Peyer's patch (tissue), 4 donors: ENCODE measurements around the gene PLXNA2. TPM values are rescaled to one million over a fixed set of nuclear protein-coding genes. Genes with fewer than 3 reads are reported as not detected.

ENCODE experiments used
- DNase-seq, 3 donors: peaks; one replicate each; pipeline ENCODE4 v3.0.0-alpha.2; 2017 to 2019
- H3K27ac ChIP-seq, 4 donors: fragments of 200-600 bp; sonication (generic); one replicate each; pipeline ENCODE4 v1.5.1; 2016 to 2019
- H3K27me3 ChIP-seq, 2 donors: fragments of 200-600 bp; sonication (generic); one replicate each; pipeline ENCODE4 v1.5.1; 2019
- H3K36me3 ChIP-seq, 3 donors: fragments of 200-600 bp; sonication (generic); one replicate each; pipeline ENCODE4 v1.5.1; 2016 to 2019
- H3K4me1 ChIP-seq, 4 donors: fragments of 200-600 bp; sonication (generic); one replicate each; pipeline ENCODE4 v1.5.1; 2016 to 2019
- H3K4me3 ChIP-seq, 4 donors: fragments of 200-600 bp; sonication (generic); 1 replicate in 3 of 4; 2 replicates in 1 of 4; pipeline ENCODE4 v1.5.1; 2016 to 2019; ENCODE audit warnings: mild to moderate bottlenecking in 1 of 4
- H3K9me3 ChIP-seq, 4 donors: fragments of 200-600 bp; sonication (generic); one replicate each; pipeline ENCODE4 v1.5.1; 2016 to 2019; ENCODE audit warnings: mild to moderate bottlenecking in 1 of 4
- POLR2A ChIP-seq, 2 donors: fragments of 450-650 bp; IDR thresholded peaks; one replicate each; pipeline ENCODE4 v1.5.1; 2017; ENCODE audit warnings: antibody characterized with exemption in 2 of 2, mild to moderate bottlenecking in 2 of 2, moderate library complexity in 2 of 2
- total RNA-seq, 4 donors: library from RNA; depleted of rRNA; stranded (reverse); fragments of >200 nt; gene quantifications; one replicate each; pipeline ENCODE4 v1.1.0, GENCODE V29; 2016
- TF ChIP-seq, protein P1 (sequence below), 6 experiments: fragments of 450-650 bp in 4 of 6; fragments of 200-600 bp in 2 of 6; sonication (generic) in 1 of 6; IDR thresholded peaks; one replicate each; pipeline ENCODE4 v1.5.1; 2017 to 2019; ENCODE audit warnings: antibody characterized with exemption in 6 of 6, mild to moderate bottlenecking in 3 of 6, moderate library complexity in 1 of 6

The PLXNA2 gene
- total RNA-seq, 4 donors from 2014 or later, result 51.5 to 70.2 (median 62.5) TPM

DNA sequence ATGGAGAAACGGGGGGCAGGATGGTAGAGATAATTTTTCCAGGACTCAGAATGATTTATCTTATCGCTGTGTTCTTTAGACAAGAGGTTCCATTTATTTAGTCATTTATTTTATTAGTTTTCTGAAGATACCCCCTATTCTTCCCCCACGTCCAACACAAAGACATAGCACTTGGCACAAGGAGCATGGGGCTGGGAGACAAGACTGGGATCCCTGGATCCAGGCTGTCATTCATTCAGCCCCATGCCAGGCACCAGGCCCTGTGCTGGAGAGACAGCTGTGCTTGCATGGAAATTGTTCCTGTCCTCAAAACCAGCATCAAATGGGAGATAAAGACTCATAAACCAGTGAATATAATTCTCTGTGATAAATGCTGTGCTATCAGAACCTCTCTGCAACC is 27.1 kb upstream of the PLXNA2 start:
- TF ChIP-seq, protein P1, sequence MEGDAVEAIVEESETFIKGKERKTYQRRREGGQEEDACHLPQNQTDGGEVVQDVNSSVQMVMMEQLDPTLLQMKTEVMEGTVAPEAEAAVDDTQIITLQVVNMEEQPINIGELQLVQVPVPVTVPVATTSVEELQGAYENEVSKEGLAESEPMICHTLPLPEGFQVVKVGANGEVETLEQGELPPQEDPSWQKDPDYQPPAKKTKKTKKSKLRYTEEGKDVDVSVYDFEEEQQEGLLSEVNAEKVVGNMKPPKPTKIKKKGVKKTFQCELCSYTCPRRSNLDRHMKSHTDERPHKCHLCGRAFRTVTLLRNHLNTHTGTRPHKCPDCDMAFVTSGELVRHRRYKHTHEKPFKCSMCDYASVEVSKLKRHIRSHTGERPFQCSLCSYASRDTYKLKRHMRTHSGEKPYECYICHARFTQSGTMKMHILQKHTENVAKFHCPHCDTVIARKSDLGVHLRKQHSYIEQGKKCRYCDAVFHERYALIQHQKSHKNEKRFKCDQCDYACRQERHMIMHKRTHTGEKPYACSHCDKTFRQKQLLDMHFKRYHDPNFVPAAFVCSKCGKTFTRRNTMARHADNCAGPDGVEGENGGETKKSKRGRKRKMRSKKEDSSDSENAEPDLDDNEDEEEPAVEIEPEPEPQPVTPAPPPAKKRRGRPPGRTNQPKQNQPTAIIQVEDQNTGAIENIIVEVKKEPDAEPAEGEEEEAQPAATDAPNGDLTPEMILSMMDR (IDR thresholded peaks at IDR 0.05), result no peak
- TF ChIP-seq POLR2A (IDR thresholded peaks at IDR 0.05), result no peak
- no peak for DNase-seq

DNA sequence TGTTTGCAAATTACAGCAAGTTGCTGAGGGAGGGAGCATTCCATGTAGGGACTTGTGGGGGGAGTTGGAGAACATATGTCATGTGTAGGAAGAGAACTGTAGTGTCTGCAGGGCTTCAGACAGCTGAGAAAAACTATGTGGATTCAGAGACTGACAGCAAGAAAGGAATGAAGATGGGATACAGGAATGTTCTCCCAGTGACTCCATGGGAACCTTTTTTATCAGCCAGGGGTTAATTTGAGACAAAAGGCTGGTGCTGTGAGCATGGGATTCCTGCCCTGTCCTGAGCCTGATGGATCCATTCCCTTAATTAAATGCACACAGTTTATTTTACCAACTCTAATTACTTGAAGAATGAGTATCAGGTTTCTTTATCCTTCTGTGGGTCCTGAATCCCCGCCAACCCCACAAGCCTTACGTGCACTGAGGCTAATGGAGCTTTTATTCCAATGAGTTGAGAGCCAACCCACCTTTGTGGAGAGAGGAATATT is 26.5 kb upstream of the PLXNA2 start:
- no peak for DNase-seq
- Histone ChIP-seq H3K27me3 (no peaks in the 10 kb centered on the region), H3K36me3 (no peaks in the 10 kb centered on the region), H3K4me1 (no peaks in the 10 kb centered on the region), H3K27ac (no peak overlapping the region), H3K9me3 (no peaks in the 10 kb centered on the region), H3K4me3 (no peak overlapping the region)
- TF ChIP-seq, protein P1 (IDR thresholded peaks at IDR 0.05), result no peak
- no peak for TF ChIP-seq POLR2A (IDR thresholded peaks at IDR 0.05)

More for the DNA sequence above, 27.1 kb upstream of the PLXNA2 start:
- Histone ChIP-seq H3K9me3 (no peaks in the 10 kb centered on the region), H3K27ac (no peak overlapping the region), H3K4me1 (no peaks in the 10 kb centered on the region), H3K27me3 (no peaks in the 10 kb centered on the region), H3K4me3 (no peak overlapping the region), H3K36me3 (no peaks in the 10 kb centered on the region)

DNA sequence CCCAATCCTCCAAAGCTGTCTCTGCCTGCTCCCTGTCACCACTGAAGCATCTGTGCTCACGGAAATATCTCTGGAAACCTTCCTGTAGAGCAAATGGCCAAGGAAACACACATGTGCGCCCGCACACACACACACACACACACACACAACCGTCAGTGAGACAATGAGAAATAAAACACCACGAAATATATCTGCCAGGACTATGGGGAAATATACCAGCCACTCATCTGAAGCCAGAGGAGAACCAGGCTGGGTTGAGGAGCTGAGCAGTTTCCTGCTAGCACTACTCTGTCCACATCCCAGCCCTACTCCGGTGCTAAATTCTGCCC is 25.1 kb upstream of the PLXNA2 start:
- H3K36me3 ChIP-seq, result no peaks in the 10 kb centered on the region
- no peaks in the 10 kb centered on the region for H3K9me3 ChIP-seq
- TF ChIP-seq, protein P1 (IDR thresholded peaks at IDR 0.05), result no peak
- TF ChIP-seq POLR2A (IDR thresholded peaks at IDR 0.05), result no peak
- H3K27me3 ChIP-seq, result no peaks in the 10 kb centered on the region
- DNase-seq, result no peak
- no peak overlapping the region for H3K27ac ChIP-seq
- H3K4me3 ChIP-seq, result no peak overlapping the region
- H3K4me1 ChIP-seq, result no peaks in the 10 kb centered on the region

DNA sequence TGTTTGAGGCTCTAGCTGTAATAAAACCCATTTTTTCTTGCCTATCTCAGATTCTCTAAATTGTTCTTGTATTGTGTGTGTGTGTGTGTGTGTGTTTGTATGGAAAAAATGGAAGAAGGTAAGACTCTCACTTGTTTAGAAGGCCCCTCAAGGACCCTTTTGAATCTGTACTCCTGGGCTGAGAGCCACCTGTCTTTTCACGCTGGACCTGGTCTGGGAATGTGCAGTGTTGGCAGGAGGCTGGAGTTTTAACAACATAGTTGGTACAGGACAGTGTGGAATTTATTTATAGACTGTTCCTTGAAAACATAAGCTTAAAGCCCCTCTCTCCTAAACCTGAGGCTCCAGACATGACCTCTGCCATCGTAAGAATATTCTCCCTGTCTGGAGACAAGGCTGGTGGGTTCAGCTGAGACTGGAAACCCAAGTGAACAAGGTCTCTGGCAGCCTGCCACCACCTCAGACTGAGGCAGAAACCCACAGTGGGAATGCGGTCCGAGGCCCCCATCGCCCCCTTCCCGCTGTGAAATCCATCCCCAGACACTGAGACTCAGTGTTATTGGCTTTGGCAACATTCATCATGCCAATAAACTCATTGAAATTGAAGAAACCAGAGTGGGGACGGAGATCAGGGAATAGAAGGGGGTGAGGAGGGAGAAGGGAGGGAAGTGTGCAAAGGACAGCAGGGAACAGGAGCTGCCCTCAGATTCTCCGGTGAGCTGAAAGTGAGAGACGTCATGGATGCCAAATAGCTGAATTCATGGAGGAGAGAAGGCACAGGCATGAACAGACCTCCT is 24.6 kb upstream of the PLXNA2 start:
- Histone ChIP-seq H3K9me3 (no peaks in the 10 kb centered on the region), H3K36me3 (no peaks in the 10 kb centered on the region), H3K4me1 (no peaks in the 10 kb centered on the region), H3K27me3 (no peaks in the 10 kb centered on the region), H3K4me3 (no peak overlapping the region), H3K27ac (no peak overlapping the region)
- no peak for DNase-seq
- no peak for TF ChIP-seq POLR2A (IDR thresholded peaks at IDR 0.05)
- TF ChIP-seq, protein P1 (IDR thresholded peaks at IDR 0.05), result no peak

DNA sequence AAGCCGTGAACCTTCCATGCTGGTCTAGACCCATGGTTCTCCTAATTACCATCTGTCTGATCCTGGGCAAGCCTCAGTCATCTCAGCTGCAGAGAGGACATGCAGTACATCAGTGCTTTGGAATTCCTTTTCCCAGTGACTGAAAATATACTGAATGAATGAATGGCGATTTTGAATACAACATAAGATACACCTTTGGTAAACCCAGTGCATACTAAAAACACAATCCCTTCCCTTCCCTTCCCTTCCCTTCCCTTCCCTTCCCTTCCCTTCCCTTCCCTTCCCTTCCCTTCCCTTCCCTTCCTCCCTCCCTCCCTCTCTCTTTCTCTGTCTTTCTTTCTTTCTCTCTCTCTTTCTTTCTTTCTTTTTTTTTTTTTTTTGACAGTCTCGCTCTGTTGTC is 21.3 kb upstream of the PLXNA2 start:
- Histone ChIP-seq H3K9me3 (no peaks in the 10 kb centered on the region), H3K27me3 (no peaks in the 10 kb centered on the region), H3K27ac (no peak overlapping the region), H3K36me3 (no peaks in the 10 kb centered on the region), H3K4me3 (no peak overlapping the region), H3K4me1 (no peaks in the 10 kb centered on the region)
- DNase-seq, result no peak
- no peak for TF ChIP-seq POLR2A (IDR thresholded peaks at IDR 0.05)
- TF ChIP-seq, protein P1 (IDR thresholded peaks at IDR 0.05), result no peak
